Measurements from ENCODE around the gene CIITA.

CIITA gene

GRCh38 chr16:10867199-10867598 is 9.8 kb upstream of the CIITA start:
- Histone ChIP-seq H3K36me3 (no peaks in the 10 kb centered on the region), H3K4me3 (ENCODE audit: low read depth, low read length) (no peak overlapping the region), H3K4me1 (no peaks in the 10 kb centered on the region), H3K9me3 (no peaks in the 10 kb centered on the region), H3K27me3 (no peaks in the 10 kb centered on the region)
- TF ChIP-seq, protein P1, sequence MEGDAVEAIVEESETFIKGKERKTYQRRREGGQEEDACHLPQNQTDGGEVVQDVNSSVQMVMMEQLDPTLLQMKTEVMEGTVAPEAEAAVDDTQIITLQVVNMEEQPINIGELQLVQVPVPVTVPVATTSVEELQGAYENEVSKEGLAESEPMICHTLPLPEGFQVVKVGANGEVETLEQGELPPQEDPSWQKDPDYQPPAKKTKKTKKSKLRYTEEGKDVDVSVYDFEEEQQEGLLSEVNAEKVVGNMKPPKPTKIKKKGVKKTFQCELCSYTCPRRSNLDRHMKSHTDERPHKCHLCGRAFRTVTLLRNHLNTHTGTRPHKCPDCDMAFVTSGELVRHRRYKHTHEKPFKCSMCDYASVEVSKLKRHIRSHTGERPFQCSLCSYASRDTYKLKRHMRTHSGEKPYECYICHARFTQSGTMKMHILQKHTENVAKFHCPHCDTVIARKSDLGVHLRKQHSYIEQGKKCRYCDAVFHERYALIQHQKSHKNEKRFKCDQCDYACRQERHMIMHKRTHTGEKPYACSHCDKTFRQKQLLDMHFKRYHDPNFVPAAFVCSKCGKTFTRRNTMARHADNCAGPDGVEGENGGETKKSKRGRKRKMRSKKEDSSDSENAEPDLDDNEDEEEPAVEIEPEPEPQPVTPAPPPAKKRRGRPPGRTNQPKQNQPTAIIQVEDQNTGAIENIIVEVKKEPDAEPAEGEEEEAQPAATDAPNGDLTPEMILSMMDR (IDR thresholded peaks at IDR 0.05; ENCODE audit: low read depth, low read length): no peak
- DNase-seq: no peak

DNA sequence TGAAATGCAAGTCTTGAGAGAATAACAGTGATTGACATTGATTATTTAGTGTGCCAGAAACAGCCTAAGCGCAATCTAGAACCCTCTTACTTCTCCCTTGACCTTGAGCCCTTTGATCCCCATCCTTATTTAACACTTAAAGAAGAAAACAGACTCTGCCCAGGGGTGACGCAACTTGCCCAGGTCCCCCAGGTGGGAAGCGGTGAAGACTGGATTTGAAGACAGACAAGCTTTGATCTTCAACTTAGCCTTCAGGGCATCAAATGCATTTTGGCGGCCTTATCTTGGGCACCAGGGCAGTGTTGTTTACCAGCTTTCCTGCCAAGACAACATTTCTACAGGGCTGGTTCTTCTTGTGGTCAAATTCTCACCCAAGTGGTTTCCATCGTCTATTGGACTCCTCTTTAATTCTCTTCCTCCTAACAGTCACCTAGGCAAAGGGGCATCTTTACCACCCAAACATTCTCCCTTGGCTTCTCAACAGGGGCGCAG is 8.9 kb upstream of the CIITA start:
- Histone ChIP-seq H3K4me1 (no peaks in the 10 kb centered on the region), H3K27me3 (peaks cover 2% of the 10 kb centered on the region; the same call in 1 of the 2 replicates), H3K9me3 (no peaks in the 10 kb centered on the region), H3K36me3 (no peaks in the 10 kb centered on the region), H3K4me3 (ENCODE audit: low read depth, low read length) (no peak overlapping the region)
- TF ChIP-seq, protein P1 (IDR thresholded peaks at IDR 0.05; ENCODE audit: low read depth, low read length): no peak
- no peak for DNase-seq

DNA sequence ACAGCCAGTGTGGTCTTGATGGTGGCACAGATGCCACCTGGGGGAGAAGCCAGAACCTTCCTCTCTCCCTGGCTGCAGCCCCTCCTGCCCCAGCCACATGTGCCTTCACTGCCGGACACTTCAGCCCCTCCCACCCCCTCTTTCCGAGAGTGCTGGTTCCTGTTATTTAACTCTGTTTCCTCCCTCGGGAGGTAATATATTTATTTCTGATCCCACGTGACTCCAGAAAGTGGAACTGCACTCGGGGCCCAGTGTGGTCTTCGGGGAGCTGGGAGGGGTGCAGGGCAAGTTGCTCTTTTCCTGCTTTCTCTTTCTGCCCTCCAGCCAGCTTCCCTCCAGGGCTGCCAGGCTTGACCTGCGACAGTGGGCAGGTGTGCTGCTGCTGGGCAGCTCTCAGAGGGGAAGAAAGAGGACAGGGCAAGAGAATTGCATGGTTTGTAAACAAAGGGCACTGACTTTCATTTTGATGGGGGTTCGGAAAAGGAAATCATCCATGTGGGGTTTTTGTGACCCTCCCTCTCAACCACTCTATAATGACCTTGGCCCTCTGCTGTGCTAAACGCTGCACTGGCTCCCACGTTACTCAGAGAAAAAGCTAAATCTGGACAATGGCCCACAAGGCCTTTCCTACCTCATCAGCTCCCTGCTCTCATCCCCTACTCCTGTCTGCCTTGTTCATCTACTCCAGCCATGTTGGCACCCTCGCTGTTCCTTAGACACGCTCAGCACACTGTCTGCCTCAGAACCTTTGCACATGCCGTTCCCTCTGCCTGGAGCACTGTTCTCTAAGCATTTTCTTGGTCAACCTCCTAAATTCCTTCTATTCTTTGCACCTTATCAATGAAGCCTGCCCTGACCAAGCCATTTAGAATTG is 8.2 kb upstream of the CIITA start:
- H3K36me3 ChIP-seq: no peaks in the 10 kb centered on the region
- H3K4me1 ChIP-seq: no peaks in the 10 kb centered on the region
- DNase-seq: no peak
- TF ChIP-seq, protein P1 (IDR thresholded peaks at IDR 0.05; ENCODE audit: low read depth, low read length): no peak
- H3K9me3 ChIP-seq: no peaks in the 10 kb centered on the region
- peaks cover 5% of the 10 kb centered on the region for H3K27me3 ChIP-seq
- H3K4me3 ChIP-seq (ENCODE audit: low read depth, low read length): no peak overlapping the region

DNA sequence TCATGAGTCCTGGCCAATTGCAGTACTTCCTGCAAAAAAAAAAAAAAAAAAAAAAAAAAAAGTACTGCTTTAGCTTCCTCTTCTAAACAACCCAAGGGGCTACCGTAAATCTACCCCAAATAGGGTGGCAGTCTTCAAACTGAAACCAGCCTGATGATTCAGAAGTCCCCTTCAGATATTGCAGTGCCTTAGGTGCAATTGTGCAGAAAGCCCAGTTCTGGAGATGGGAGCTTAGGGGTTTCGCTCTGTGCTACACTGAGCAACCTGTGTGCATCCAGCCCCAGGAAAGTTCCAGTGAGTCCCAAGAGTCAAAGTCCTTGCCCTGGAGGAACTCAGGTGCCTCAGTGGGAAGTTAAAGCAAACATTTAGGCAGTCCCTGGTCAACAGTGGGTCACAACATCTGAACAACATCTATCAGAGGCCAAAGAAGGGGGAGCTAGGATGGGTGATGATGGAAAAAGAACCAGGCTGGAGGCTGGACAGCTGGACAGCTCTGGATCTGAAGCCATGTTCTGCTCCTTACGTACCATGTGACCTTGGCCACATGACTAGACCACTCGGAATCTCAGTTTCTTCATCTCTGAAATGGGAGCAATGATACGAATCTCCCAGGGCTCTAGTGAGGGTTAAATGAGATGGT is 6.7 kb upstream of the CIITA start:
- Histone ChIP-seq H3K36me3 (no peaks in the 10 kb centered on the region), H3K27me3 (peaks cover 13% of the 10 kb centered on the region), H3K9me3 (no peaks in the 10 kb centered on the region), H3K4me3 (ENCODE audit: low read depth, low read length) (no peak overlapping the region), H3K4me1 (no peaks in the 10 kb centered on the region)
- TF ChIP-seq, protein P1 (IDR thresholded peaks at IDR 0.05; ENCODE audit: low read depth, low read length): no peak
- no peak for DNase-seq

GRCh38 chr16:10870808-10871156 is 6.2 kb upstream of the CIITA start:
- Histone ChIP-seq H3K36me3 (no peaks in the 10 kb centered on the region), H3K4me1 (no peaks in the 10 kb centered on the region), H3K4me3 (ENCODE audit: low read depth, low read length) (no peak overlapping the region), H3K27me3 (peaks cover 13% of the 10 kb centered on the region), H3K9me3 (no peaks in the 10 kb centered on the region)
- TF ChIP-seq, protein P1 (IDR thresholded peaks at IDR 0.05; ENCODE audit: low read depth, low read length): no peak
- DNase-seq: no peak

Measured in BE2C (cell line).